K562 (cell line): ENCODE data around the gene PCNX3. TPM values are rescaled to one million over a fixed set of nuclear protein-coding genes. Genes with fewer than 3 reads are reported as not detected.

Experiments used
- ATAC-seq: fragments of 200-7000 bp; cut with Tn5 transposase; 3 replicates; pipeline ENCODE4 v1.9.1; 2020; ENCODE audit warnings: moderate library complexity
- BruUV-seq: library from RNA; stranded (reverse); fragments of 400-500 nt; replicated peaks from 2 replicates; lab custom pipeline; 2021; lab: Mats Ljungman, UMichigan
- CTCF ChIA-PET: fragments of 300-600 bp; formaldehyde crosslinking; extraction: SDS; loops from one replicate; lab custom pipeline; 2021; ENCODE audit warnings: low intra/inter-chr PET ratio; lab: Yijun Ruan, JAX
- POLR2A ChIA-PET: fragments of 300-600, 350-650 bp; sonication (Branson Sonifier 250); formaldehyde crosslinking; extraction: SDS; loops from one replicate; lab custom pipeline; 2021; ENCODE audit warnings: antibody characterized with exemption, inconsistent platforms; lab: Yijun Ruan, JAX
- DNase-seq, 4 experiments: peaks; one replicate each; pipeline versions ENCODE4 v3.0.0 to v3.0.0-alpha.2; 2011 to 2018; ENCODE audit warnings: low spot score in 3 of 4, mixed read lengths in 3 of 4; ENCODE audit errors: extremely low read depth in 1 of 4
- FAIRE-seq: peaks from 2 replicates; lab custom pipeline; 2011; peaks lifted over from hg19 to GRCh38; lab: Jason Lieb, UNC
- H2AFZ ChIP-seq: 2 replicates; pipeline ENCODE4 v1.6.0; 2011; ENCODE audit warnings: low read depth, low read length, control low read depth, inconsistent platforms
- H3K27ac ChIP-seq: fragments of 200-600 bp; 3 replicates; pipeline ENCODE4 v1.8.0; 2011; ENCODE audit warnings: low read depth, mild to moderate bottlenecking, control low read depth, inconsistent platforms, low read length, moderate library complexity, mixed read lengths; ENCODE audit errors: extremely low read depth
- H3K27me3 ChIP-seq, 2 experiments: fragments of 300-600 bp in 1 of 2; 2 replicates in 1 of 2; 3 replicates in 1 of 2; pipeline versions ENCODE4 v1.6.0 to v1.8.0; 2011; ENCODE audit warnings: inconsistent platforms in 2 of 2, low read length in 2 of 2, mild to moderate bottlenecking in 1 of 2, mixed read lengths in 1 of 2, moderate library complexity in 1 of 2; ENCODE audit not compliant: control insufficient read depth in 2 of 2, insufficient read depth in 2 of 2
- H3K36me3 ChIP-seq: fragments of 300-600 bp; 3 replicates; pipeline ENCODE4 v1.8.0; 2011; ENCODE audit warnings: mild to moderate bottlenecking, low read length, inconsistent platforms; ENCODE audit not compliant: control insufficient read depth, insufficient read depth
- H3K4me1 ChIP-seq, 2 experiments: fragments of 200-600 bp in 1 of 2; replicated peaks in 1 of 2; 2 replicates in 1 of 2; 3 replicates in 1 of 2; pipeline versions ENCODE4 v1.5.1 to v1.8.0; 2011; ENCODE audit warnings: inconsistent platforms in 2 of 2, low read length in 2 of 2, mild to moderate bottlenecking in 1 of 2, mixed read lengths in 1 of 2, moderate library complexity in 1 of 2; ENCODE audit not compliant: control insufficient read depth in 2 of 2, insufficient read depth in 2 of 2
- H3K4me2 ChIP-seq: 2 replicates; pipeline ENCODE4 v1.6.1; 2011; ENCODE audit warnings: low read length, control low read depth, inconsistent platforms, mixed read lengths; ENCODE audit not compliant: insufficient read depth
- H3K4me3 ChIP-seq: fragments of 200-600 bp; sonication (generic), shearing (Covaris generic); 2 replicates; pipeline ENCODE4 v1.5.1; 2016; ENCODE audit warnings: control low read depth, inconsistent platforms
- H3K79me2 ChIP-seq: fragments of 200-600 bp; 3 replicates; pipeline ENCODE4 v1.8.0; 2011; ENCODE audit warnings: low read length, inconsistent platforms; ENCODE audit not compliant: control insufficient read depth, insufficient read depth
- H3K9ac ChIP-seq, 2 experiments: 2 replicates each; pipeline versions ENCODE4 v1.6.0 to v1.6.1; 2011; ENCODE audit warnings: low read depth in 2 of 2, low read length in 2 of 2, control low read depth in 1 of 2, inconsistent platforms in 1 of 2, mild to moderate bottlenecking in 1 of 2, mixed read lengths in 1 of 2; ENCODE audit not compliant: insufficient read depth in 1 of 2
- H3K9me1 ChIP-seq: one replicate; pipeline ENCODE4 v1.6.0; 2011; ENCODE audit warnings: inconsistent platforms, mild to moderate bottlenecking, low read length, moderate library complexity; ENCODE audit not compliant: control insufficient read depth, insufficient read depth
- H3K9me3 ChIP-seq: replicated peaks from 2 replicates; pipeline ENCODE4 v1.5.1; 2011; ENCODE audit warnings: low read depth, low read length, inconsistent platforms; ENCODE audit not compliant: control insufficient read depth, insufficient read depth
- H4K20me1 ChIP-seq: replicated peaks from 2 replicates; pipeline ENCODE4 v1.6.1; 2011; ENCODE audit warnings: low read length, inconsistent platforms, mixed read lengths; ENCODE audit not compliant: control insufficient read depth, insufficient read depth
- CCNT2 ChIP-seq: IDR thresholded peaks from 2 replicates; pipeline ENCODE4 v1.6.1; 2011; ENCODE audit warnings: borderline replicate concordance, low read depth, mild to moderate bottlenecking, moderate library complexity, mixed read lengths, low read length; ENCODE audit not compliant: insufficient read length; ENCODE audit errors: extremely low read depth
- KDM5B ChIP-seq: fragments of 200-600 bp; sonication (generic); IDR thresholded peaks from 2 replicates; pipeline ENCODE4 v1.6.1; 2012; ENCODE audit warnings: low read depth, mild to moderate bottlenecking, moderate library complexity, low read length, control low read depth, inconsistent platforms; ENCODE audit not compliant: insufficient replicate concordance
- SMARCB1 ChIP-seq: IDR thresholded peaks from 2 replicates; pipeline ENCODE4 v1.6.1; 2011; ENCODE audit warnings: improper control_type of control experiment, low read depth; ENCODE audit not compliant: insufficient read length
- ZBTB17 ChIP-seq: fragments of 450-650 bp; formaldehyde crosslinking; IDR thresholded peaks from 2 replicates; pipeline ENCODE4 v1.4.0; 2020; ENCODE audit warnings: mild to moderate bottlenecking
- ZNF140 ChIP-seq: fragments of 250-450 bp; sonication (Bioruptor Pico); IDR thresholded peaks from 2 replicates; pipeline ENCODE4 v1.8.0; 2021; ENCODE audit warnings: moderate library complexity, mild to moderate bottlenecking, inconsistent platforms
- WGBS: fragments of 100-300 bp; shearing (Covaris generic); methylation state at CpG from one replicate; pipeline ENCODE4 v1.1.6; 2016; ENCODE audit warnings: low coverage, mixed read lengths; ENCODE audit not compliant: insufficient coverage; ENCODE audit errors: missing lambda C conversion rate; 5-methylcytosine and 5-hydroxymethylcytosine counted together
- in situ Hi-C: fragments of 300-500 bp; cut with MboI; formaldehyde crosslinking; loops from 4 replicates; pipeline ENCODE4 v1.15.0; 2018; ENCODE audit warnings: inconsistent platforms, mixed read lengths
- intact Hi-C: fragments of 100-400 bp; cut with micrococcal nuclease; formaldehyde crosslinking; loops from 2 replicates; pipeline ENCODE4 v1.14.2; 2022
- polyA plus RNA-seq, 8 experiments: library from polyadenylated mRNA; depleted of rRNA in 4 of 8; stranded (reverse) in 5 of 8; unstranded in 3 of 8; fragments of >200 nt; fragmentation: Nextera tagmentation in 2 of 8; fragmentation: Illumina TruSeq in 1 of 8; extraction: Ambion mirVana in 2 of 8; extraction: Trizol in 1 of 8; gene quantifications; 2 replicates each; pipeline versions ENCODE4 v1.2.1 to v1.2.3, GENCODE V29; 2011 to 2014; ENCODE audit warnings: inconsistent platforms in 1 of 8, missing spikeins in 1 of 8
- total RNA-seq, 7 experiments: library from RNA; depleted of rRNA in 6 of 7; stranded (reverse); fragments of >200 nt in 6 of 7; fragmentation: Illumina TruSeq in 2 of 7; extraction: Trizol in 2 of 7; gene quantifications; 2 replicates each; pipeline versions ENCODE4 v1.2.1 to v1.2.3, GENCODE V29; 2011 to 2021; ENCODE audit warnings: low replicate concordance in 1 of 7
- TF ChIP-seq, protein P1 (sequence below): sonication (generic); formaldehyde crosslinking; IDR thresholded peaks from 2 replicates; pipeline ENCODE4 v1.8.0; 2022; ENCODE audit warnings: mild to moderate bottlenecking, missing genetic modification reagents
- TF ChIP-seq, protein P2 (sequence below): fragments of 450-650 bp; IDR thresholded peaks from one replicate; pipeline ENCODE4 v1.6.1; 2018; ENCODE audit warnings: mild to moderate bottlenecking, moderate library complexity; ENCODE audit not compliant: partially characterized antibody
- TF ChIP-seq, protein P3 (sequence below), 3 experiments: IDR thresholded peaks in 2 of 3; conservative IDR thresholded peaks in 1 of 3; 2 replicates each; pipeline ENCODE4 v1.5.1; 2011 to 2012; ENCODE audit warnings: low read length in 3 of 3, mild to moderate bottlenecking in 3 of 3, control low read depth in 2 of 3, improper control_type of control experiment in 1 of 3, inconsistent platforms in 1 of 3, low read depth in 1 of 3, mixed read lengths in 1 of 3, moderate library complexity in 1 of 3; ENCODE audit not compliant: insufficient read depth in 2 of 3
- TF ChIP-seq, protein P4 (sequence below): fragments of 450-650 bp; conservative IDR thresholded peaks from 2 replicates; pipeline ENCODE4 v1.6.1; 2016; ENCODE audit warnings: missing genetic modification characterization, low read depth, mild to moderate bottlenecking, control low read depth, missing compliant biosample characterization

The PCNX3 gene
- total and polyA plus RNA-seq, 9 of the 15 experiments (the other 6 are each of a cell fraction or from before 2014, with no cell fraction given): 0.11 to 47.8 (median 12.8) TPM

DNA sequence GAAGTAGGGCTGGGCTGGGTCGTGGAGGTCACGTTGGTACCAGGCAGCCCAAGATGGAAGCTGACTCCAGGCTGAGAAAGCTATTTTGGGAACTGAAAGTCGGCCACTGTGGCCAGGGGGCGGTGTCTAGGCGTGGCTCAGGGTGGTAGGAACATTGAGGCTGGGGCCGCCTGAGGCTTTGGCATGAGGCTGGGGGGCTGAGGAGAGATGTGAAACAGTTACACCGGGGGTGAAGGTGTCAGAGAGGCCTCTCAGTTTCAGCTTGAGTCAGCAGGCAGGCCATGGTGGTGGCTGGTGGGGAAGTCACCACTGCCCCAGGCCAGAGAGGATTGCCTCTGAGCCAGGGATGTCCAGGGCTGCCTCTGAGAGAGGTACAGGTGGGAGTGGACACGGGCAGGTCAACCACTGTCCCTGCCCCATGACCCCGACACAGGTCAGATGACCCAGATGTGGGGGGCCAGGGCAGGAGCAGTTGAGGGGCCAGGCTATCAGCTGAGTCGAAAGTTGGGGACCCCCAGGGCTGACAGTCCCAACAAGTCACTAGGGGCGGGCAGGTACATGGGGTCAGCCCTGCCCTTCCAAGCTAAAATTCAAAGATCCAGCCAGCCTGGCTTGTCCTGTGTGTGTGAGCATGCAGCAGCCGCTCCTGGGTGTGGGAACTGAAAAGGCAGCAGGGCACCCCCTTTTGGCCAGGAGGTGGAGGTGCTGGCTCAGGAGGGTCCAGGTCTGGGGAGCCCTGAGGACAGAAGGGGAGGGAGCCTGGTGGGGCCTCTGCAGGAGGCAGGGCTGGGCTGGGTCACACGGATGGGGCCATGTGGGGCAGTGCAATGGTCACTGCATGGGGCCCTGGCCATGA lies 27.1 kb upstream of the PCNX3 start:
- CTCF ChIA-PET: interaction anchor here (0.6 to 1.0 kb wide), 3 partner anchors 48 to 479 kb away, joined by 3 to 4 read pairs (median 3); no protein-coding TSS in a partner anchor
- TF ChIP-seq, protein P1, sequence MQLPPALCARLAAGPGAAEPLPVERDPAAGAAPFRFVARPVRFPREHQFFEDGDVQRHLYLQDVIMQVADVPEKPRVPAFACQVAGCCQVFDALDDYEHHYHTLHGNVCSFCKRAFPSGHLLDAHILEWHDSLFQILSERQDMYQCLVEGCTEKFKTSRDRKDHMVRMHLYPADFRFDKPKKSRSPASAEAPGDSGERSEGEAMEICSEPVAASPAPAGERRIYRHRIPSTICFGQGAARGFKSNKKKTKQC (CRISPR knock-in tag): no peak
- TF ChIP-seq ZNF140 (no peak), KDM5B (no peak), ZBTB17 (0 out of 2 replicates have a peak, but pooled peaks have one; percentile 13), SMARCB1 (no peak), CCNT2 (no peak)
- TF ChIP-seq, protein P2, sequence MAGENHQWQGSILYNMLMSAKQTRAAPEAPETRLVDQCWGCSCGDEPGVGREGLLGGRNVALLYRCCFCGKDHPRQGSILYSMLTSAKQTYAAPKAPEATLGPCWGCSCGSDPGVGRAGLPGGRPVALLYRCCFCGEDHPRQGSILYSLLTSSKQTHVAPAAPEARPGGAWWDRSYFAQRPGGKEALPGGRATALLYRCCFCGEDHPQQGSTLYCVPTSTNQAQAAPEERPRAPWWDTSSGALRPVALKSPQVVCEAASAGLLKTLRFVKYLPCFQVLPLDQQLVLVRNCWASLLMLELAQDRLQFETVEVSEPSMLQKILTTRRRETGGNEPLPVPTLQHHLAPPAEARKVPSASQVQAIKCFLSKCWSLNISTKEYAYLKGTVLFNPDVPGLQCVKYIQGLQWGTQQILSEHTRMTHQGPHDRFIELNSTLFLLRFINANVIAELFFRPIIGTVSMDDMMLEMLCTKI: no peak
- TF ChIP-seq, protein P3, sequence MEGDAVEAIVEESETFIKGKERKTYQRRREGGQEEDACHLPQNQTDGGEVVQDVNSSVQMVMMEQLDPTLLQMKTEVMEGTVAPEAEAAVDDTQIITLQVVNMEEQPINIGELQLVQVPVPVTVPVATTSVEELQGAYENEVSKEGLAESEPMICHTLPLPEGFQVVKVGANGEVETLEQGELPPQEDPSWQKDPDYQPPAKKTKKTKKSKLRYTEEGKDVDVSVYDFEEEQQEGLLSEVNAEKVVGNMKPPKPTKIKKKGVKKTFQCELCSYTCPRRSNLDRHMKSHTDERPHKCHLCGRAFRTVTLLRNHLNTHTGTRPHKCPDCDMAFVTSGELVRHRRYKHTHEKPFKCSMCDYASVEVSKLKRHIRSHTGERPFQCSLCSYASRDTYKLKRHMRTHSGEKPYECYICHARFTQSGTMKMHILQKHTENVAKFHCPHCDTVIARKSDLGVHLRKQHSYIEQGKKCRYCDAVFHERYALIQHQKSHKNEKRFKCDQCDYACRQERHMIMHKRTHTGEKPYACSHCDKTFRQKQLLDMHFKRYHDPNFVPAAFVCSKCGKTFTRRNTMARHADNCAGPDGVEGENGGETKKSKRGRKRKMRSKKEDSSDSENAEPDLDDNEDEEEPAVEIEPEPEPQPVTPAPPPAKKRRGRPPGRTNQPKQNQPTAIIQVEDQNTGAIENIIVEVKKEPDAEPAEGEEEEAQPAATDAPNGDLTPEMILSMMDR (IDR thresholded peaks at IDR 0.05 in 2 of 3, conservative IDR thresholded peaks at IDR 0.05 in 1 of 3; ENCODE audit: insufficient read depth in 2 of 3, low read depth in 1 of 3, low read length in 3 of 3): peak; percentile 83 to 90 (median 84)
- TF ChIP-seq, protein P4, sequence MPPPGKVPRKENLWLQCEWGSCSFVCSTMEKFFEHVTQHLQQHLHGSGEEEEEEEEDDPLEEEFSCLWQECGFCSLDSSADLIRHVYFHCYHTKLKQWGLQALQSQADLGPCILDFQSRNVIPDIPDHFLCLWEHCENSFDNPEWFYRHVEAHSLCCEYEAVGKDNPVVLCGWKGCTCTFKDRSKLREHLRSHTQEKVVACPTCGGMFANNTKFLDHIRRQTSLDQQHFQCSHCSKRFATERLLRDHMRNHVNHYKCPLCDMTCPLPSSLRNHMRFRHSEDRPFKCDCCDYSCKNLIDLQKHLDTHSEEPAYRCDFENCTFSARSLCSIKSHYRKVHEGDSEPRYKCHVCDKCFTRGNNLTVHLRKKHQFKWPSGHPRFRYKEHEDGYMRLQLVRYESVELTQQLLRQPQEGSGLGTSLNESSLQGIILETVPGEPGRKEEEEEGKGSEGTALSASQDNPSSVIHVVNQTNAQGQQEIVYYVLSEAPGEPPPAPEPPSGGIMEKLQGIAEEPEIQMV (tag): no peak

More for the DNA sequence above, 27.1 kb upstream of the PCNX3 start:
- Histone ChIP-seq H3K4me1 (peaks cover 16 to 70% of the 10 kb centered on the region in 2 experiments), H3K27me3 (no peaks in the 10 kb centered on the region), H4K20me1 (0 out of 2 replicates have a peak, but pooled peaks cover 4% of the 10 kb centered on the region), H3K9me3 (no peaks in the 10 kb centered on the region), H3K9ac (peak overlapping the region; percentile 24 to 81; a peak in 3 of 4 replicates), H3K4me3 (no peak overlapping the region), H3K9me1 (peaks cover 4% of the 10 kb centered on the region), H3K4me2 (no peak overlapping the region), H3K36me3 (peaks cover 63% of the 10 kb centered on the region; the same call in 2 of the 3 replicates), H2AFZ (0 out of 2 replicates have a peak overlapping the region, but pooled peaks have one; percentile 40), H3K27ac (peak overlapping the region; percentile 31; the same call in 1 of the 3 replicates), H3K79me2 (peaks cover 3% of the 10 kb centered on the region; the same call in 1 of the 3 replicates)
- POLR2A ChIA-PET: interaction anchor here (0.8 to 2.4 kb wide), 8 partner anchors 9 to 89 kb away, joined by 3 to 8 read pairs (median 4); partner anchors contain the start of genes MALAT1 and ZNRD2
- intact Hi-C loops: loop anchor here (1.0 to 5.0 kb wide), 2 partner anchors 14 to 46 kb away; no protein-coding TSS in a partner anchor
- 40% methylated on average over 12 of the region's 13 CpGs for WGBS
- DNase-seq (peak; percentile 66 to 84 (median 77)), FAIRE-seq (peak; percentile 84), ATAC-seq (peak; percentile 97)
- in situ Hi-C loops: no loop called here
- no TSS peak for BruUV-seq
